Astrocyte of the spinal cord (primary cell): Measurements from ENCODE around the gene ABCF3.

Experiments used
- DNase-seq: peaks from one replicate; pipeline ENCODE4 v3.0.0; 2011; ENCODE audit warnings: low read depth, low spot score
- H3K4me3 ChIP-seq: 2 replicates; pipeline ENCODE4 v1.5.1; 2011; ENCODE audit warnings: low read depth, mild to moderate bottlenecking, low read length, moderate library complexity
- in situ Hi-C: cut with HindIII; loops from 2 replicates; pipeline ENCODE4 v1.10.0; 2017; ENCODE audit warnings: low sequenced_read_pairs
- TF ChIP-seq, protein P1 (sequence below): IDR thresholded peaks from 2 replicates; pipeline ENCODE4 v1.5.1; 2012; ENCODE audit warnings: low read depth, mild to moderate bottlenecking, low read length, inconsistent platforms

The ABCF3 gene

DNA sequence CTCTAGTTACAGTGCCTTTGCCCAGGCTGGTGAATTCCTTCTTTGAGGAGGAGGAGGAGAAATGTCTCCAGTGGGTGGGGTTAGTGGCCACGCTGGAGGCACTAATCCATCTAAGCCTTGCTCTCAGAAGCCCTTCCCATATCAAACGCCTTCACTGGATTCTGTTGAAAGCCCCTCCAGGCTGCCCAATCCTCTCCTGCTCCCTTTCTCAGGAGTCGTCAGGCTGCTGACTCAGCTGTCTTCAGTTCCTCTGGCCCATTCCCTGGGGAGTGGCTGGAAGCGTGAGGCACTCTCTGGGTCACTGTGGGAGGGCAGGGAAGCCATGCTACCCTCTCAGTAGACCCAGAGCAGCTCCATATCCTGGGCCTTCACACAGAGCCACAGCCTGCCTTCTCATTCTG is 8.7 kb upstream of the ABCF3 start:
- peak; percentile 38 for DNase-seq
- TF ChIP-seq, protein P1, sequence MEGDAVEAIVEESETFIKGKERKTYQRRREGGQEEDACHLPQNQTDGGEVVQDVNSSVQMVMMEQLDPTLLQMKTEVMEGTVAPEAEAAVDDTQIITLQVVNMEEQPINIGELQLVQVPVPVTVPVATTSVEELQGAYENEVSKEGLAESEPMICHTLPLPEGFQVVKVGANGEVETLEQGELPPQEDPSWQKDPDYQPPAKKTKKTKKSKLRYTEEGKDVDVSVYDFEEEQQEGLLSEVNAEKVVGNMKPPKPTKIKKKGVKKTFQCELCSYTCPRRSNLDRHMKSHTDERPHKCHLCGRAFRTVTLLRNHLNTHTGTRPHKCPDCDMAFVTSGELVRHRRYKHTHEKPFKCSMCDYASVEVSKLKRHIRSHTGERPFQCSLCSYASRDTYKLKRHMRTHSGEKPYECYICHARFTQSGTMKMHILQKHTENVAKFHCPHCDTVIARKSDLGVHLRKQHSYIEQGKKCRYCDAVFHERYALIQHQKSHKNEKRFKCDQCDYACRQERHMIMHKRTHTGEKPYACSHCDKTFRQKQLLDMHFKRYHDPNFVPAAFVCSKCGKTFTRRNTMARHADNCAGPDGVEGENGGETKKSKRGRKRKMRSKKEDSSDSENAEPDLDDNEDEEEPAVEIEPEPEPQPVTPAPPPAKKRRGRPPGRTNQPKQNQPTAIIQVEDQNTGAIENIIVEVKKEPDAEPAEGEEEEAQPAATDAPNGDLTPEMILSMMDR, result no peak
- in situ Hi-C loops, result no loop called here
- peak overlapping the region; percentile 74 for H3K4me3 ChIP-seq

DNA sequence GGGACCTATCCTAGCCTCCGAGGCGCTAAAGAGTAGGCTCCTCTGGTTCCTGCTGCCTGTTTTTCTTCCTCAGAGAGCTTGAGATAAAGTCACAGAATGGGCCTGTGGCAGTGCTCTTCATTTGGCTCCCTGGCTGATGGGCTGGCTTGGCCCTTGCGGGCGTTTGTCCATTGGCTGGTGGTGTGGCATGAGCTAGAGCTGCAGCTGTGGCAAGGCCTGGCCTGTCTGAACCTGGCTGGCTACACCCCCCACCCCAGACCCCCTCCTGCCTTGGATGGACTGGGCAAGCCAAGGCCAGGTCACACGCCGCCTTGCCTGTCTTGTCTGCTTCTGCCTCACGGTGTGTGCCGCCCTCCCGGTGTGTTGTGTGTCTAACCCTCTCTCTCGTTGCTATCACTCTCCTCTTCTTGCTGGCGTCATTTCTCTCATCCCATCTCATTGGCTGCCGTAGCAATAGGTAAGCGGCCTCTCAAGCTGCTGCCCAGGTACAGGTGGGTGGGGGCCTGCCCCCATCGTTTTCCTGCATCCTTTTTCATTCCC is 8.2 kb upstream of the ABCF3 start:
- DNase-seq, result no peak
- in situ Hi-C loops, result no loop called here
- TF ChIP-seq, protein P1, result no peak
- no peak overlapping the region for H3K4me3 ChIP-seq

DNA sequence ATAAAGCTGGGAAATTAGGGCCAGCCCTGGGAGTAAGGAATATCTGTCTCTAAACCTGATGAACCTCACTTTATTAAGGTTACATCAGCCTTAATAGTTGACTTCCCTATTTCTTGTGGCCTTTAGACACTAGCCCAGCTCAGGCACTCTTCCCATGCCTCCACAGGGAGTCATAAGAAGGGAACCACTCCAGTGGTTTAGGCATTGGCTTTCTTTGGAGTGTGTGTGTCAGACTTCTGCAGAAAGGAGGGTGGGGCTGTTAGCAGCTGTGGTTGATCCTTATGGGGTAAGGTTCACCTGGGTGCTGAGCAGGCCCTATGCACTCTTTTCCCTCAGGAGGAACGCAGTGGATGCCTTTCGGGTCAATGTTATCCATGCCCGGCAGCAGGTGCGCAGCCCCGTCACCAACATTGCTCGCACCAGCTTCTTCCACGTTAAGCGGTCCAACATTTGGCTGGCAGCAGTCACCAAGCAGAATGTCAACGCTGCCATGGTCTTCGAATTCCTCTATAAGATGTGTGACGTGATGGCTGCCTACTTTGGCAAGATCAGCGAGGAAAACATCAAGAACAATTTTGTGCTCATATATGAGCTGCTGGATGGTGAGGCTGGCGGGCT is 7.4 kb upstream of the ABCF3 start:
- TF ChIP-seq, protein P1, result no peak
- DNase-seq, result no peak
- H3K4me3 ChIP-seq, result no peak overlapping the region
- in situ Hi-C loops, result no loop called here

DNA sequence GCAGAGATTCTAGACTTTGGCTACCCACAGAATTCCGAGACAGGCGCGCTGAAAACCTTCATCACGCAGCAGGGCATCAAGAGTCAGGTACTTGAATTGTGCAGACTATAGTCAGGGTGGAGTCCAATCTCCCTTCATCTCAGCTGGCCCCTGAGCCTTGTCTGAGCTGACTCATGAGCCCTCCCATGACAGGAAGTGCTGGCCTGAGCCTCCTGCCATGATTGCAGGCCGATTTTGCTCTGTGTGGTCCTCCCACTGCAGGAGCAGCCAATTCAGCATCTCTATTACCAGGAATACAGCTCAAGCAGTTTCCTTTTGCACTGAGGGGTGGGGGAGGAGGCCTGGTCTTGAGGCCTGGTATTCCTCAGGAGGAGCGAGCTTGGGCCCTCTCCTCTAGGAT is 5.8 kb upstream of the ABCF3 start:
- peak; percentile 67 for DNase-seq
- H3K4me3 ChIP-seq, result no peak overlapping the region
- TF ChIP-seq, protein P1, result no peak
- in situ Hi-C loops, result no loop called here

DNA sequence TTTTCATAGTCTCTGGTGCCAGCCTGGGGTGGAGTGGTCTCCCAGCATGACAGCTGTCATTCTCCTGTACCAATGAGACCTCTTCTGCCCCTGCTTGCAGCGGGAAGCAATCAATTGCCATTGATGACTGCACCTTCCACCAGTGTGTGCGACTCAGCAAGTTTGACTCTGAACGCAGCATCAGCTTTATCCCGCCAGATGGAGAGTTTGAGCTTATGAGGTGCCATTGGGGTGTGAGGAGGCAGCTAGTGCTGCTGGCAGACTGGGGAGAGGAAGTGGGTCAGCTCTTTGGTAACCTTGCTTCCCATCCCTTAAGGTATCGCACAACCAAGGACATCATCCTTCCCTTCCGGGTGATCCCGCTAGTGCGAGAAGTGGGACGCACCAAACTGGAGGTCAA is 4.4 kb upstream of the ABCF3 start:
- H3K4me3 ChIP-seq, result no peak overlapping the region
- in situ Hi-C loops, result no loop called here
- TF ChIP-seq, protein P1, result no peak
- no peak for DNase-seq

DNA sequence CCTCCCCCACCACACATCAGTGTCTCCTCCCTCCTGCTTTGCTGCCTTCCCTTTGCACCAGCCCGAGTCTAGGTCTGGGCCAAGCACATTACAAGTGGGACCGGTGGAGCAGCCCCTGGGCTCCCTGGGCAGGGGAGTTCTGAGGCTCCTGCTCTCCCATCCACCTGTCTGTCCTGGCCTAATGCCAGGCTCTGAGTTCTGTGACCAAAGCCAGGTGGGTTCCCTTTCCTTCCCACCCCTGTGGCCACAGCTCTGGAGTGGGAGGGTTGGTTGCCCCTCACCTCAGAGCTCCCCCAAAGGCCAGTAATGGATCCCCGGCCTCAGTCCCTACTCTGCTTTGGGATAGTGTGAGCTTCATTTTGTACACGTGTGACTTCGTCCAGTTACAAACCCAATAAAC is 2.3 kb upstream of the ABCF3 start:
- no peak overlapping the region for H3K4me3 ChIP-seq
- TF ChIP-seq, protein P1, result no peak
- DNase-seq, result no peak
- in situ Hi-C loops, result no loop called here
